Adipocyte (in vitro differentiated cells): ENCODE data around the gene BIK.
A peak's percentile ranks its signal among the peaks of the same experiment; 100 is the strongest.

Experiments used
- DNase-seq: peaks from one replicate; pipeline ENCODE4 v3.0.0-alpha.2; 2015; ENCODE audit warnings: low read depth
- H3K27me3 ChIP-seq: replicated peaks from 2 replicates; pipeline ENCODE4 v1.7.0; 2013; ENCODE audit warnings: mild to moderate bottlenecking, low read length, moderate library complexity; ENCODE audit not compliant: control insufficient read depth, insufficient read depth
- H3K36me3 ChIP-seq: 2 replicates; pipeline ENCODE4 v1.7.0; 2013; ENCODE audit warnings: low read length, mild to moderate bottlenecking, moderate library complexity; ENCODE audit not compliant: control insufficient read depth, insufficient read depth, severe bottlenecking
- H3K4me1 ChIP-seq: 2 replicates; pipeline ENCODE4 v1.7.0; 2013; ENCODE audit warnings: mild to moderate bottlenecking, low read length, moderate library complexity; ENCODE audit not compliant: control insufficient read depth, insufficient read depth
- H3K4me3 ChIP-seq: 2 replicates; pipeline ENCODE4 v1.7.0; 2013; ENCODE audit warnings: mild to moderate bottlenecking, low read length, moderate library complexity
- H3K9ac ChIP-seq: 2 replicates; pipeline ENCODE4 v1.7.0; 2013; ENCODE audit warnings: mild to moderate bottlenecking, low read length, moderate library complexity
- H3K9me3 ChIP-seq: 2 replicates; pipeline ENCODE4 v1.7.0; 2013; ENCODE audit warnings: mild to moderate bottlenecking, low read length, moderate library complexity; ENCODE audit not compliant: control insufficient read depth

BIK gene

DNA sequence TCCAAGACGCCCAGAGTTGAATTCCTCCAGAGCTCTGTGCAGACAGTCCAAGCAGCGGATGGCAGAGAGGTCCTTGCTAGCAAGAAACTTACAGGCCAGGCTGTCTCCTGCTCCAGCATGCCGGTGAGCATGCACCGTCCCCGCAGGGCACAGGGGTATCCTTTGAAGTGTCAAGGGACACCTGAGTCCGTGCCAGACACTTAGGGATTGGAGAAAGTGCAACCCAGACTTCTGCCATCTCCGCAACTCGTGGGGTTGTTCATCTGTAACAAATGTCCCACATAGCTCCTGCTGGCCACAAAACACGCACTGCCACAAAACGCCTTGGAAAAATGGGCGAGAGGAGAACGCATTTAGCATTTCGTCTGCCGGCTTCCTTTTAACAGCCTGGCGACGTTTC is 54.1 kb downstream of the BIK start:
- peaks cover 15% of the 10 kb centered on the region for H3K36me3 ChIP-seq
- H3K4me1 ChIP-seq: peaks cover 29% of the 10 kb centered on the region

DNA sequence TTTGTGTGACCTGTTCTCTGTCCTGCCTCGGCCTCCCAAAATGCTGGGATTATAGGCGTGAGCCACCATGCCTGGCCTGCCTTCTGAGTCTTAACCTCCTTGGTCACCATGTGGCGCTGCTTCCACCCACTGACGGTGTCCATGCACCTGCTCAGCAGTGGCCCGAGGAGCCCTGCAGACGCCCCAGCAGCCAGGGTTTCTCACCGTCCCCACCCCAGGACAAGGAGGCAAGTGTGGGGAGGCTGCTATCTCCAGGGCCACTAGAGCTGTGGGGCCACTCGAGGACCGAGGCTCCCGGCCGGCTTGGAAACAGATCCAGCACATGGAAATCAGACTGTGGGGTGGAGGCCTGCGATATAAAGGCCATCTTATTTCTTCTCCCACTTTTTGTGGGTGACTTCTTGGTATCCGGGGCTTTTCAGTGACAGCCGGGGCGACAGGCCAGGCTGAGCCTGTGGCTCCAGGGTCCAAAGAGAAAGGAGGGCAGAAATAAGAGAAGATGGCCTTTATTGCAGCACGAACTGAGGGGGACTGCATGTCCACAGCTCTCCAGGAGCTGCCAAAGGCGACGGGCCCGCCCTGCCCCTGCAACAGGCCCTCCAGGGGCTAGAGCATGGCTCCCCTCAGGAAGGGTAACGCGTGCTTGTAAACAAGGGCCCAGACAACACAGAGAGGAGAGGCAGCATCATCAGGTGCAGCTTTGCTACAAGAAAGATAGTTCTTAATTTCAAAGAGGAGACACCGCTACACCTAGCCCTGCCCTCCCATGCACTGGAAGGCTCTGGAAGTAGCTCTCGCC is 55.8 kb downstream of the BIK start:
- H3K9ac ChIP-seq: no peak overlapping the region
- H3K4me3 ChIP-seq: no peak overlapping the region
- H3K4me1 ChIP-seq: peaks cover 24% of the 10 kb centered on the region
- H3K36me3 ChIP-seq: peaks cover 22% of the 10 kb centered on the region
- H3K9me3 ChIP-seq: no peaks in the 10 kb centered on the region
- DNase-seq: no peak
- H3K27me3 ChIP-seq: no peaks in the 10 kb centered on the region

More for the DNA sequence above, 54.1 kb downstream of the BIK start:
- H3K9ac ChIP-seq: no peak overlapping the region
- no peak overlapping the region for H3K4me3 ChIP-seq
- H3K27me3 ChIP-seq: no peaks in the 10 kb centered on the region
- H3K9me3 ChIP-seq: no peaks in the 10 kb centered on the region
- no peak for DNase-seq

DNA sequence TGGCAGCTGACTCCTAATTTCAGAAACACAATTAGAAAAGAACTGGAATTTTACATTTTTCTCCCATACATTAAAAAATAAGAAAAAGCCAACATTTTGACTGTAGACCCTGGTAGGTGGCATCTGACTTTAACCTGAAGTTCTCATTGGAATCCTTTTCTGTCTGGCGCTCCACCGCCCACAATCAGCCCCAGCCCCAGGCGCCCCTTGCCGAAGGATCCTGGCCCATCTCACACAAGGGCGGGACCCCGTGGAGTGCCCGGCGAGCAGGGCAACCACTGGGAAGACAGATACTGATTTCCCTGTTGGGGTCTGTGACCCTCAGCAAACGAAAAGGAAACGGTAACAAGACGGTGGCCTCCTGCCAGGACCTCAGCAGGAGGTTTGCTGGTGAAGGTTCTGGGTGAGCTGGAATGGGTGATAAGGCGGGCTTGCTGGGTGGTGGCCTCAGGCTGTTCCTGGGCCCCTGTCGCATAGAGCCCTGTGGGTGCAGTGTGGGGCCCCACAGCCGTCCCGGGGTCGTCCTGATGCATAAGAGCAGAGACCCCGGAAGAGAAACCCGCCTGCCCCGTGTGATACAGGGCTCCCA is 56.5 kb downstream of the BIK start:
- Histone ChIP-seq H3K36me3 (peaks cover 30% of the 10 kb centered on the region), H3K4me3 (no peak overlapping the region), H3K27me3 (no peaks in the 10 kb centered on the region), H3K9ac (no peak overlapping the region), H3K9me3 (no peaks in the 10 kb centered on the region), H3K4me1 (peaks cover 24% of the 10 kb centered on the region)
- DNase-seq: no peak

DNA sequence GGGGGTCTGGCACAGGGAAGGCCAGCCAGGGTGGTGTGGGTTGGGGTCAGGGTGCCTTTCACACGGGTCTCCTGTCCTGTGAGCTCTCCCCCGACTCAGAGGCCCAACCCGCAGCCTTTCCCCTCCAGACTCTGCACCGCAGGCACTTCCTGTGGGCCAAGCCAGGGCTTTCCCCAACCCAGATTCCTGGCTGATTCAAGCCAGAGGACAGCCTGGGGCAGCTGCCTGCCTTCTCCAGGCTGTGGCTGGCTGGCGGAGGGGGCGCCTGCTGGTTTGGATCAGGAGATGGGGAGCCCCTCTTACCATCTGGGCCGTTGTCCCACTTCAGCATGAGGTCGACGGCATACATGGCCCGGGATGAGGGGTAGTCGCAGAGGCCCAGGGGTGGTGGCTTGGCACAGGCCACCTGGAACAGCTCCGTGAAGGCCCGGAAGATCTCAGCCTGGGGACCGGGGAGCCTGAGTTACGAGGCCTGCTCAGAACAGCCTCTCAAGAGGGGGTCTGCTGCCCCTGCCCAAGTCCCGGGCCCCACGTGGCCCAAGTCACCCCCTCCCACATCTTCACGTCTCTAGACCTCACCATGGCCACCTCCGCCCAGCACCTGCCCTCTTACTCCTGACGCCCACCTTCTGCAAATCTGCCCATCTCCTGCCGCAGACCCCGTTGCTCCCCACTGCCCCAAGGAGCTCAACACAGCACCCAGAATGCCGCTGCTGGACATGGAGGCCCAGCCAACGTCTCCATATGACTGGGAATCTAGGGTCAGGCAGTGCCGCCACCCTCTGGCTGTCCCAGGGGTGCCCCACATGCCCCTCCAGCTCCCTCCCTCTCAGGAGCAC is 58.1 kb downstream of the BIK start:
- H3K9me3 ChIP-seq: no peaks in the 10 kb centered on the region
- peaks cover 33% of the 10 kb centered on the region for H3K36me3 ChIP-seq
- DNase-seq: peak; percentile 91
- no peak overlapping the region for H3K4me3 ChIP-seq
- H3K4me1 ChIP-seq: peaks cover 17% of the 10 kb centered on the region
- no peaks in the 10 kb centered on the region for H3K27me3 ChIP-seq
- peak overlapping the region; percentile 31 for H3K9ac ChIP-seq

DNA sequence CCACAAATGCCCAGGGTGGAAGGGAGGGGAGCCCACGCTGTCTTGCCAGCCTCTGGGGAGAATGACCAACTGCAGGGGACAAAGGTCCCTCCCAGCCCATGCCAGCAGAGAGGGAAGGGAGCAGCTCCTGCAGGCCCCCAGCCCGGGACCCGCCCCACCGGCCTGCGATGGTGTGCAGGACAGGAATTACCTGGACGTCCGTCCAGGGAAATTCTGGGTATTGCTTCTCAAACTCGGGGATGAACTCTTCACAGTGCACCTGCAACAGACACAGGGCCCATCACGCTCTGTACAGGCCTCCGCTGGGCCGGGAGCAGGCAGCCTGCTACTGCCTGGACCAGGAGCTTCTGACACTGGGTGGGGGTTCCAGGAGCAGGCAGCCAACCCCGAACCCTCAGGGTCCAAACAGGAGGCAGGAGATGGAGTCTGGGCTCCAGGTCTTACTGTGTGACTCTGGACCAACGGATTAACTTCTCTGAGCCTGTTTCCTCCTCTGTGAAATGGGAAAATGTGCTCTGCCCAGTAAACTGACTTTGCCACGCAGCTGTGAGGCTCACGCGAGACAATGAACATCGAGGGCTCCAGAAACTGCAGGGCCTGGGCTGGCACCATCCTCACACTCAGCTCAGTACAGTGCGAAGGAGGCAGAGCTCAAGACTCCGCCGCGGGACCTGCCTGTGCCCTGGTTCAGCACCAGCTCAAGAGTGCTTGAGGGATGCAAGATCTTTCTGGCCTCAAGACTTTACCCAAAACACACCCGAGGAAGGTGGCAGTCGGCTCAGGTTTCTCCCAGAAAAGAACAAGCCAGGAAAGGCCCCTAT is 59.0 kb downstream of the BIK start:
- H3K36me3 ChIP-seq: peaks cover 41% of the 10 kb centered on the region

DNA sequence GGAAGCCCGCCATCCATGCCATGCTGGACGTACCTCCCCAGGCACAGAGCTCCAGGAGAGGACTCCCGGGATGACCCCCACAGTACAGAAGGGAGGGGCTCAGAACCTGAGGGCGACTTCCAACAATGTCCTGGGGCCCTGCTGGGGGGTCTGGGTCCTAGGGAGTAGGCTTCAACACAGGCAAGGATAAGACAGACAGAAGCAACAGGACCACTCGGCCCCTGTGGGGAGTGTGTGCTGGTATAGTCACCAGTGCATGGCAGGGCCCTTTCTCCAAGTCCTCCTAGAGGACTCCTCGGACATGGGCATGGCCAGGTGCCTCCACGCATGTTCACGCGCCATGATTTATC is 59.6 kb downstream of the BIK start:
- H3K27me3 ChIP-seq: no peaks in the 10 kb centered on the region
- peaks cover 11% of the 10 kb centered on the region for H3K4me1 ChIP-seq
- H3K36me3 ChIP-seq: peaks cover 45% of the 10 kb centered on the region

More for the DNA sequence above, 59.0 kb downstream of the BIK start:
- Histone ChIP-seq H3K4me1 (peaks cover 11% of the 10 kb centered on the region), H3K27me3 (no peaks in the 10 kb centered on the region), H3K4me3 (no peak overlapping the region), H3K9me3 (no peaks in the 10 kb centered on the region), H3K9ac (no peak overlapping the region)
- no peak for DNase-seq

DNA sequence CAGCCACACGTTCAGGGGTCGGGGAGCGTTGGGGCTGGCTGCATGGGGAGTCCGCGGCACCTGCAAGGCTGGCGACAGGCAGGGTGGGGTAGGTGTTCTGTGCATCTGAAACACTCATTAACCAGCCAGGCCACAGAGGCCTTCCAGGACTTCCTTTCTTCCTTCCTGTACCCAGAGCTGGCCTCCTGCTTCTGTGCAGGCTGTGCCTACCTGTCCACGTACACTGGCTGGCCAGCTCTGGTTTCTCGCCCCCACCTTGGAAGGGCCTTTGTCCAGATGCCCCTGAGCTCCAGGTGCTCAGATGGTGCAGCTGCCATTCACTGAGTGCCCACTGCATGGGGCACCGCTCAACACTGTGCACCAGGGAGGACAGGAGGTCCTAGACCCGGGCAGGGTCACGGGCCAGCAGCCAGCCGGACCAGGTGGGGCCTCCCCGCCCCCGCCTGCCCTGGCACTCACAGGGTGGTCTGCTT is 60.5 kb downstream of the BIK start:
- Histone ChIP-seq H3K36me3 (peaks cover 52% of the 10 kb centered on the region), H3K9ac (no peak overlapping the region), H3K4me3 (no peak overlapping the region), H3K9me3 (no peaks in the 10 kb centered on the region), H3K27me3 (no peaks in the 10 kb centered on the region), H3K4me1 (peaks cover 11% of the 10 kb centered on the region)
- no peak for DNase-seq

More for the DNA sequence above, 59.6 kb downstream of the BIK start:
- no peak for DNase-seq
- no peak overlapping the region for H3K9ac ChIP-seq
- H3K9me3 ChIP-seq: no peaks in the 10 kb centered on the region
- no peak overlapping the region for H3K4me3 ChIP-seq

DNA sequence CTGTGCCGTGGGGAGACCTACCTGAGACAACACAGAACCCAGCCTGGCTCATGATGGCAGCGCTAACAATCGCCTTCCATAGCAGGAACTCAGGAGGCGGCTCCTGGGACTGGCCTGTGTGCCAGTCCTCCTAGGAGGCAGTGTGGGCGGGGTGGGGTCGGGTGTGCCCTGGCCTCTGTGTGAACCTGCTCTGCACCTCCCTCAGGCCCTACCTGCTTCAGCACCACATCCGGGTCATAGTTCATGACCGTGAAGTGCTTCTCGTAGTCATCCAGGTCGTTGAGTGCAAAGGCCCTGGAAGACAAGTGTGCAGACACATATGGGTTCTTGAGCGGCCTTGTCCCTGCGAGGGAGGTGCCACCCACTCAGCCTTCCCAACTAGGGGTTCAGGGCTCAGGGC is 61.1 kb downstream of the BIK start:
- peaks cover 55% of the 10 kb centered on the region for H3K36me3 ChIP-seq
- H3K27me3 ChIP-seq: no peaks in the 10 kb centered on the region
- no peaks in the 10 kb centered on the region for H3K9me3 ChIP-seq
- no peak for DNase-seq
- no peak overlapping the region for H3K4me3 ChIP-seq
- H3K4me1 ChIP-seq: peaks cover 11% of the 10 kb centered on the region
- H3K9ac ChIP-seq: no peak overlapping the region

DNA sequence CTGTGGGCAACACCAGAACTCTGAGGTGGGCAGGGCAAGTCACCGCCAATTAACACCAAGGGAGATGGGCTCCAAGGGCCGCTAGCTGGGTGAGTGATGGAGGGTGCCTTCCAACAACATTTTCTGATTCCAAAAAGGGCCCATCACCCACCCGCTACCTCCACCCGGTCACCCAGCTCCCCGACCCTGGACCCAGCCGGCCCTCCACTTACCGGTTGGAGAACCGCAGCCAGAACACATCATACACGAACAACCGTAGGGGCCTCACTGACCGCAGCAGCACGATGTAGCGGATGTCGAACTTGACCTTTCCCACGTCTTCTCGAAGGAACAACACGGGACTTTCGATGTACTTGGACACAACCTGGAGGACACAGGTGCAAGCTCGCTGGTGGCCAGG is 61.6 kb downstream of the BIK start:
- peaks cover 11% of the 10 kb centered on the region for H3K4me1 ChIP-seq
- H3K4me3 ChIP-seq: no peak overlapping the region
- DNase-seq: no peak
- H3K9me3 ChIP-seq: no peaks in the 10 kb centered on the region
- no peak overlapping the region for H3K9ac ChIP-seq
- no peaks in the 10 kb centered on the region for H3K27me3 ChIP-seq
- H3K36me3 ChIP-seq: peaks cover 55% of the 10 kb centered on the region

DNA sequence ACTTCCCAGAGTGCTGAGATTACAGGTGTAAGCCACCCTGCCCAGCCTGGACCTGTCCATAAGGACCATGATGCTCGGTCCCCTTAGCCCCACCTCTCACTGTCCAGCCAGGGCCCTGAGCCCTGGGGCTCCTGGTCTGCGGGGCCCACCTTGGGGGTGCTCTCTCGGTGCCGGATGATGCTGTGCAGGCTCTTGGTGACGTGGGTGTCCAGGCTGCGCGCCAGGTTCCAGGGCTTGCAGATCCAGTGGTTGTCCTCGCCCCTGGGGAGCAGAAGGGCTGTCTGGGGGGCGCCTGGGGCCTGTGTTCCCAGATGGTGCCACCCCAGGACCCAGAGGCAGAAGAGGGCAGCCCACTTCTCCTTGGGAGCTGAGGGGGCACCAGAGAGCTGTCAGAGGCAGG is 63.0 kb downstream of the BIK start:
- no peak for DNase-seq
- peaks cover 56% of the 10 kb centered on the region for H3K36me3 ChIP-seq
- no peak overlapping the region for H3K9ac ChIP-seq
- no peaks in the 10 kb centered on the region for H3K27me3 ChIP-seq
- H3K4me1 ChIP-seq: peaks cover 5% of the 10 kb centered on the region
- no peak overlapping the region for H3K4me3 ChIP-seq
- H3K9me3 ChIP-seq: no peaks in the 10 kb centered on the region
